T-helper 2 cell treated with Interferon-gamma antibody and Interleukin-4, amounts not matched to agents 5 μg/mL and 100 μg/mL, for 36 hours (primary cell): ENCODE results near the gene HIBADH.
"Not testable (repeated sequence)": the region's sequence is repeated elsewhere in the genome, so short reads cannot be mapped to it uniquely, and the experiment has no call there.

Experiments
- DNase-seq: peaks from one replicate; pipeline ENCODE4 v3.0.0; 2021; ENCODE audit warnings: low spot score
- H3K27ac Mint-ChIP-seq: one replicate; pipeline ENCODE4 v1.8.0; 2021; ENCODE audit warnings: mild to moderate bottlenecking, mixed read lengths
- H3K27me3 Mint-ChIP-seq: one replicate; pipeline ENCODE4 v1.8.0; 2021; ENCODE audit warnings: low read depth, mixed read lengths
- H3K36me3 Mint-ChIP-seq: one replicate; pipeline ENCODE4 v1.8.0; 2021; ENCODE audit warnings: low read depth, mixed read lengths
- H3K4me1 Mint-ChIP-seq: one replicate; pipeline ENCODE4 v1.8.0; 2021; ENCODE audit warnings: low read depth, mixed read lengths
- H3K4me3 Mint-ChIP-seq: one replicate; pipeline ENCODE4 v1.8.0; 2022; ENCODE audit warnings: mild to moderate bottlenecking, moderate library complexity, mixed read lengths
- H3K9me3 Mint-ChIP-seq: one replicate; pipeline ENCODE4 v1.8.0; 2021; ENCODE audit warnings: mixed read lengths

The HIBADH gene

GRCh38 chr7:27689591-27690164 is 27.0 kb upstream of the HIBADH start:
- Mint-ChIP-seq H3K4me3 (no peak overlapping the region), H3K27me3 (peaks cover 20% of the 10 kb centered on the region), H3K36me3 (no peaks in the 10 kb centered on the region), H3K4me1 (no peaks in the 10 kb centered on the region), H3K9me3 (no peaks in the 10 kb centered on the region), H3K27ac (no peak overlapping the region)
- no peak for DNase-seq

- H3K4me3 Mint-ChIP-seq: no peak overlapping the region
- H3K4me1 Mint-ChIP-seq: no peaks in the 10 kb centered on the region
- no peaks in the 10 kb centered on the region for H3K36me3 Mint-ChIP-seq
- H3K9me3 Mint-ChIP-seq: no peaks in the 10 kb centered on the region
- no peak overlapping the region for H3K27ac Mint-ChIP-seq
- peaks cover 20% of the 10 kb centered on the region for H3K27me3 Mint-ChIP-seq
- no peak for DNase-seq
Observed at GRCh38 chr7:27689150-27689549, 26.5 kb upstream of the HIBADH start.

- Mint-ChIP-seq H3K4me1 (no peaks in the 10 kb centered on the region), H3K27ac (no peak overlapping the region), H3K9me3 (no peaks in the 10 kb centered on the region), H3K4me3 (no peak overlapping the region), H3K27me3 (peaks cover 20% of the 10 kb centered on the region), H3K36me3 (no peaks in the 10 kb centered on the region)
- DNase-seq: no peak
Observed at GRCh38 chr7:27688646-27689045, 26.0 kb upstream of the HIBADH start.

- Mint-ChIP-seq H3K4me1 (no peaks in the 10 kb centered on the region), H3K9me3 (no peaks in the 10 kb centered on the region), H3K27me3 (peaks cover 20% of the 10 kb centered on the region), H3K36me3 (no peaks in the 10 kb centered on the region), H3K27ac (no peak overlapping the region), H3K4me3 (no peak overlapping the region)
- DNase-seq: no peak
Observed at GRCh38 chr7:27688056-27688455, 25.4 kb upstream of the HIBADH start.

GRCh38 chr7:27686315-27686714 is 23.6 kb upstream of the HIBADH start:
- Mint-ChIP-seq H3K27ac (no peak overlapping the region), H3K9me3 (no peaks in the 10 kb centered on the region), H3K36me3 (no peaks in the 10 kb centered on the region), H3K4me3 (no peak overlapping the region), H3K27me3 (peaks cover 20% of the 10 kb centered on the region), H3K4me1 (no peaks in the 10 kb centered on the region)
- DNase-seq: no peak

- no peaks in the 10 kb centered on the region for H3K4me1 Mint-ChIP-seq
- no peaks in the 10 kb centered on the region for H3K36me3 Mint-ChIP-seq
- H3K4me3 Mint-ChIP-seq: no peak overlapping the region
- peaks cover 17% of the 10 kb centered on the region for H3K27me3 Mint-ChIP-seq
- no peak for DNase-seq
- no peaks in the 10 kb centered on the region for H3K9me3 Mint-ChIP-seq
- H3K27ac Mint-ChIP-seq: no peak overlapping the region
Observed at GRCh38 chr7:27685893-27686292, 23.2 kb upstream of the HIBADH start.

GRCh38 chr7:27685209-27685608 is 22.5 kb upstream of the HIBADH start:
- H3K9me3 Mint-ChIP-seq: no peaks in the 10 kb centered on the region
- peaks cover 17% of the 10 kb centered on the region for H3K27me3 Mint-ChIP-seq
- no peak for DNase-seq
- no peaks in the 10 kb centered on the region for H3K4me1 Mint-ChIP-seq
- H3K27ac Mint-ChIP-seq: no peak overlapping the region
- H3K4me3 Mint-ChIP-seq: no peak overlapping the region
- H3K36me3 Mint-ChIP-seq: no peaks in the 10 kb centered on the region

- no peak overlapping the region for H3K4me3 Mint-ChIP-seq
- no peaks in the 10 kb centered on the region for H3K36me3 Mint-ChIP-seq
- no peaks in the 10 kb centered on the region for H3K9me3 Mint-ChIP-seq
- no peaks in the 10 kb centered on the region for H3K4me1 Mint-ChIP-seq
- DNase-seq: no peak
- H3K27ac Mint-ChIP-seq: no peak overlapping the region
- peaks cover 16% of the 10 kb centered on the region for H3K27me3 Mint-ChIP-seq
Observed at GRCh38 chr7:27684491-27684890, 21.8 kb upstream of the HIBADH start.

- Mint-ChIP-seq H3K4me3 (no peak overlapping the region), H3K4me1 (no peaks in the 10 kb centered on the region), H3K27me3 (no peaks in the 10 kb centered on the region), H3K9me3 (no peaks in the 10 kb centered on the region), H3K36me3 (no peaks in the 10 kb centered on the region), H3K27ac (no peak overlapping the region)
- no peak for DNase-seq
Observed at GRCh38 chr7:27680610-27681009, 17.9 kb upstream of the HIBADH start.

GRCh38 chr7:27678617-27679260 is 16.1 kb upstream of the HIBADH start:
- DNase-seq: no peak
- H3K4me1 Mint-ChIP-seq: no peaks in the 10 kb centered on the region
- no peaks in the 10 kb centered on the region for H3K9me3 Mint-ChIP-seq
- no peaks in the 10 kb centered on the region for H3K27me3 Mint-ChIP-seq
- H3K4me3 Mint-ChIP-seq: no peak overlapping the region
- no peaks in the 10 kb centered on the region for H3K36me3 Mint-ChIP-seq
- no peak overlapping the region for H3K27ac Mint-ChIP-seq

GRCh38 chr7:27677912-27678612 is 15.4 kb upstream of the HIBADH start:
- no peak overlapping the region for H3K4me3 Mint-ChIP-seq
- H3K36me3 Mint-ChIP-seq: no peaks in the 10 kb centered on the region
- H3K27me3 Mint-ChIP-seq: no peaks in the 10 kb centered on the region
- DNase-seq: no peak
- no peaks in the 10 kb centered on the region for H3K9me3 Mint-ChIP-seq
- H3K4me1 Mint-ChIP-seq: no peaks in the 10 kb centered on the region
- no peak overlapping the region for H3K27ac Mint-ChIP-seq

GRCh38 chr7:27674126-27674525 is 11.4 kb upstream of the HIBADH start:
- not testable (repeated sequence) for H3K4me1 Mint-ChIP-seq, H3K36me3 Mint-ChIP-seq, H3K9me3 Mint-ChIP-seq, H3K4me3 Mint-ChIP-seq, H3K27ac Mint-ChIP-seq, DNase-seq, H3K27me3 Mint-ChIP-seq

GRCh38 chr7:27671675-27672074 is 9.0 kb upstream of the HIBADH start:
- Mint-ChIP-seq H3K36me3 (no peaks in the 10 kb centered on the region), H3K4me3 (no peak overlapping the region), H3K4me1 (no peaks in the 10 kb centered on the region), H3K27me3 (peaks cover 12% of the 10 kb centered on the region), H3K9me3 (no peaks in the 10 kb centered on the region), H3K27ac (no peak overlapping the region)
- no peak for DNase-seq

- no peaks in the 10 kb centered on the region for H3K4me1 Mint-ChIP-seq
- no peaks in the 10 kb centered on the region for H3K9me3 Mint-ChIP-seq
- H3K4me3 Mint-ChIP-seq: no peak overlapping the region
- no peak overlapping the region for H3K27ac Mint-ChIP-seq
- no peak for DNase-seq
- no peaks in the 10 kb centered on the region for H3K36me3 Mint-ChIP-seq
- peaks cover 12% of the 10 kb centered on the region for H3K27me3 Mint-ChIP-seq
Observed at GRCh38 chr7:27670676-27671075, 8.0 kb upstream of the HIBADH start.
